ENCODE data around the gene ADGRB3.

GRCh38 chr6:68919537-68919936 is 284.5 kb downstream of the ADGRB3 start:
- TF ChIP-seq CREB1 (IDR thresholded peaks at IDR 0.05; ENCODE audit: low read depth) = no peak
- TF ChIP-seq NFIC (IDR thresholded peaks at IDR 0.05) = no peak
- TF ChIP-seq USF1 (IDR thresholded peaks at IDR 0.05) = no peak
- no peak for TF ChIP-seq YY1 (IDR thresholded peaks at IDR 0.05; ENCODE audit: low read depth)
- TF ChIP-seq EP300 (IDR thresholded peaks at IDR 0.05; ENCODE audit: borderline replicate concordance) = no peak
- TF ChIP-seq TAF1 (IDR thresholded peaks at IDR 0.05; ENCODE audit: low read depth) = no peak
- TF ChIP-seq CEBPB (IDR thresholded peaks at IDR 0.05) = no peak
- no peak for TF ChIP-seq ZBTB7A (IDR thresholded peaks at IDR 0.05; ENCODE audit: low read depth)
- TF ChIP-seq MAX (IDR thresholded peaks at IDR 0.05) = no peak
- no peak for TF ChIP-seq FOXM1 (IDR thresholded peaks at IDR 0.05; ENCODE audit: borderline replicate concordance, low read depth)

All from Ishikawa (cell line).